ENCODE data around the gene SENP2.
"Not testable (repeated sequence)": the region's sequence is repeated elsewhere in the genome, so short reads cannot be mapped to it uniquely, and the experiment has no call there.

DNA sequence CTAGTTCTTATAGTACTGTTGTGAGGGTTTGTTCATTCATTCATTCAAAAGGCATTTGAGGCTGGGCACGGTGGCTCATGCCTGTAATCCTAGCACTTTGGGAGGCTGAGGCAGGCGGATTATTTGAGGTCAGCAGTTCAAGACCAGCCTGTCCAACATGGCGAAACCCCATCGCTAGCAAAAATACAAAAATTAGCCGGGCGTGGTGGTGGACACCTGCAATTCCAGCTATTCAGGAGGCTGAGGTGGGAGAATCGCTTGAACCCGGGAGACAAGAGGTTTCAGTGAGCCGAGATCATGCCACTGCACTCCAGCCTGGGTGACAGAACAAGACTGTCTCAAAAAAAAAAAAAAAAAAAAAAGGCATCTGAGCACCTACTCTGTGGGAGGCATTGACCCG is 75.2 kb downstream of the SENP2 start:
- TF ChIP-seq, protein P1, sequence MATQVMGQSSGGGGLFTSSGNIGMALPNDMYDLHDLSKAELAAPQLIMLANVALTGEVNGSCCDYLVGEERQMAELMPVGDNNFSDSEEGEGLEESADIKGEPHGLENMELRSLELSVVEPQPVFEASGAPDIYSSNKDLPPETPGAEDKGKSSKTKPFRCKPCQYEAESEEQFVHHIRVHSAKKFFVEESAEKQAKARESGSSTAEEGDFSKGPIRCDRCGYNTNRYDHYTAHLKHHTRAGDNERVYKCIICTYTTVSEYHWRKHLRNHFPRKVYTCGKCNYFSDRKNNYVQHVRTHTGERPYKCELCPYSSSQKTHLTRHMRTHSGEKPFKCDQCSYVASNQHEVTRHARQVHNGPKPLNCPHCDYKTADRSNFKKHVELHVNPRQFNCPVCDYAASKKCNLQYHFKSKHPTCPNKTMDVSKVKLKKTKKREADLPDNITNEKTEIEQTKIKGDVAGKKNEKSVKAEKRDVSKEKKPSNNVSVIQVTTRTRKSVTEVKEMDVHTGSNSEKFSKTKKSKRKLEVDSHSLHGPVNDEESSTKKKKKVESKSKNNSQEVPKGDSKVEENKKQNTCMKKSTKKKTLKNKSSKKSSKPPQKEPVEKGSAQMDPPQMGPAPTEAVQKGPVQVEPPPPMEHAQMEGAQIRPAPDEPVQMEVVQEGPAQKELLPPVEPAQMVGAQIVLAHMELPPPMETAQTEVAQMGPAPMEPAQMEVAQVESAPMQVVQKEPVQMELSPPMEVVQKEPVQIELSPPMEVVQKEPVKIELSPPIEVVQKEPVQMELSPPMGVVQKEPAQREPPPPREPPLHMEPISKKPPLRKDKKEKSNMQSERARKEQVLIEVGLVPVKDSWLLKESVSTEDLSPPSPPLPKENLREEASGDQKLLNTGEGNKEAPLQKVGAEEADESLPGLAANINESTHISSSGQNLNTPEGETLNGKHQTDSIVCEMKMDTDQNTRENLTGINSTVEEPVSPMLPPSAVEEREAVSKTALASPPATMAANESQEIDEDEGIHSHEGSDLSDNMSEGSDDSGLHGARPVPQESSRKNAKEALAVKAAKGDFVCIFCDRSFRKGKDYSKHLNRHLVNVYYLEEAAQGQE (IDR thresholded peaks at IDR 0.05; ENCODE audit: unreplicated experiment): not testable (repeated sequence)
- TF ChIP-seq, protein P2, sequence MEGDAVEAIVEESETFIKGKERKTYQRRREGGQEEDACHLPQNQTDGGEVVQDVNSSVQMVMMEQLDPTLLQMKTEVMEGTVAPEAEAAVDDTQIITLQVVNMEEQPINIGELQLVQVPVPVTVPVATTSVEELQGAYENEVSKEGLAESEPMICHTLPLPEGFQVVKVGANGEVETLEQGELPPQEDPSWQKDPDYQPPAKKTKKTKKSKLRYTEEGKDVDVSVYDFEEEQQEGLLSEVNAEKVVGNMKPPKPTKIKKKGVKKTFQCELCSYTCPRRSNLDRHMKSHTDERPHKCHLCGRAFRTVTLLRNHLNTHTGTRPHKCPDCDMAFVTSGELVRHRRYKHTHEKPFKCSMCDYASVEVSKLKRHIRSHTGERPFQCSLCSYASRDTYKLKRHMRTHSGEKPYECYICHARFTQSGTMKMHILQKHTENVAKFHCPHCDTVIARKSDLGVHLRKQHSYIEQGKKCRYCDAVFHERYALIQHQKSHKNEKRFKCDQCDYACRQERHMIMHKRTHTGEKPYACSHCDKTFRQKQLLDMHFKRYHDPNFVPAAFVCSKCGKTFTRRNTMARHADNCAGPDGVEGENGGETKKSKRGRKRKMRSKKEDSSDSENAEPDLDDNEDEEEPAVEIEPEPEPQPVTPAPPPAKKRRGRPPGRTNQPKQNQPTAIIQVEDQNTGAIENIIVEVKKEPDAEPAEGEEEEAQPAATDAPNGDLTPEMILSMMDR (conservative IDR thresholded peaks at IDR 0.05; ENCODE audit: low read depth in 2 of 2): not testable (repeated sequence)
- not testable (repeated sequence) for TF ChIP-seq EZH2phosphoT487 (IDR thresholded peaks at IDR 0.05; ENCODE audit: unreplicated experiment); CREB1 (CRISPR knock-in tag; IDR thresholded peaks at IDR 0.05; ENCODE audit: low read depth); ZNF462 (CRISPR knock-in tag; IDR thresholded peaks at IDR 0.05); NANOG (IDR thresholded peaks at IDR 0.05; ENCODE audit: borderline replicate concordance); EZH2 (IDR thresholded peaks at IDR 0.05; ENCODE audit: low read depth, unreplicated experiment)

Measured in GM23338 (cell line).